ENCODE measurements around the gene NUPR1. TPM values are rescaled to one million over a fixed set of nuclear protein-coding genes. Genes with fewer than 3 reads are reported as not detected.
"Not testable (repeated sequence)": the region's sequence is repeated elsewhere in the genome, so short reads cannot be mapped to it uniquely, and the experiment has no call there.

Gene NUPR1
- total RNA-seq, 2 experiments from 2014 or later, result not detected

GRCh38 chr16:28511801-28512789 lies 26.7 kb downstream of the NUPR1 start:
- Mint-ChIP-seq H3K27ac (no peak overlapping the region), H3K36me3 (ENCODE audit: low read depth) (no peaks in the 10 kb centered on the region), H3K27me3 (no peaks in the 10 kb centered on the region), H3K4me3 (no peak overlapping the region), H3K9me3 (no peaks in the 10 kb centered on the region), H3K4me1 (peaks cover 12% of the 10 kb centered on the region)
- ChIA-PET POLR2A (no interaction called here), CTCF (no interaction called here)
- DNase-seq, result no peak

GRCh38 chr16:28511031-28511430 lies 27.7 kb downstream of the NUPR1 start:
- Mint-ChIP-seq H3K27ac (no peak overlapping the region), H3K9me3 (no peaks in the 10 kb centered on the region), H3K36me3 (ENCODE audit: low read depth) (no peaks in the 10 kb centered on the region), H3K27me3 (peaks cover 8% of the 10 kb centered on the region), H3K4me3 (no peak overlapping the region), H3K4me1 (peaks cover 18% of the 10 kb centered on the region)
- CTCF ChIA-PET, result no interaction called here
- POLR2A ChIA-PET, result no interaction called here
- DNase-seq, result no peak

GRCh38 chr16:28505489-28506137 lies 33.2 kb downstream of the NUPR1 start:
- ChIA-PET CTCF (interaction anchor here (1.8 kb wide), 1 partner anchor 179 kb away, joined by 3 read pairs; no protein-coding TSS in a partner anchor), POLR2A (no interaction called here)
- Mint-ChIP-seq H3K27me3 (peaks cover 11% of the 10 kb centered on the region), H3K27ac (no peak overlapping the region), H3K4me3 (no peak overlapping the region), H3K9me3 (no peaks in the 10 kb centered on the region), H3K36me3 (ENCODE audit: low read depth) (peaks cover 1% of the 10 kb centered on the region), H3K4me1 (peaks cover 19% of the 10 kb centered on the region)
- no peak for DNase-seq

- ChIA-PET CTCF (interaction anchor here (1.8 kb wide), 1 partner anchor 178 kb away, joined by 3 read pairs; no protein-coding TSS in a partner anchor), POLR2A (no interaction called here)
- H3K36me3 Mint-ChIP-seq (ENCODE audit: low read depth), result peaks cover 4% of the 10 kb centered on the region
- no peak overlapping the region for H3K27ac Mint-ChIP-seq
- H3K4me3 Mint-ChIP-seq, result no peak overlapping the region
- DNase-seq, result no peak
- no peaks in the 10 kb centered on the region for H3K9me3 Mint-ChIP-seq
- H3K4me1 Mint-ChIP-seq, result peaks cover 24% of the 10 kb centered on the region
- peaks cover 11% of the 10 kb centered on the region for H3K27me3 Mint-ChIP-seq
Measured at GRCh38 chr16:28504707-28505404, 33.9 kb downstream of the NUPR1 start.

GRCh38 chr16:28503470-28504259 lies 35.1 kb downstream of the NUPR1 start:
- DNase-seq, result no peak
- Mint-ChIP-seq H3K27ac (no peak overlapping the region), H3K27me3 (peaks cover 11% of the 10 kb centered on the region), H3K9me3 (no peaks in the 10 kb centered on the region), H3K36me3 (ENCODE audit: low read depth) (peaks cover 11% of the 10 kb centered on the region), H3K4me1 (peaks cover 24% of the 10 kb centered on the region), H3K4me3 (no peak overlapping the region)
- POLR2A ChIA-PET, result interaction anchor here (0.6 to 2.0 kb wide), 3 partner anchors 10 to 27 kb away, joined by 3 to 8 read pairs (median 7); partner anchors contain the start of genes APOBR and CLN3
- CTCF ChIA-PET, result interaction anchor here (1.7 kb wide), 1 partner anchor 10 kb away, joined by 4 read pairs; the partner anchor contains the start of gene APOBR

GRCh38 chr16:28502290-28502689 lies 36.5 kb downstream of the NUPR1 start:
- Mint-ChIP-seq H3K9me3 (no peaks in the 10 kb centered on the region), H3K36me3 (ENCODE audit: low read depth) (peaks cover 17% of the 10 kb centered on the region), H3K4me3 (no peak overlapping the region), H3K4me1 (peaks cover 17% of the 10 kb centered on the region), H3K27ac (no peak overlapping the region), H3K27me3 (peaks cover 11% of the 10 kb centered on the region)
- ChIA-PET CTCF (interaction anchor here (1.7 kb wide), 1 partner anchor 8 kb away, joined by 4 read pairs; the partner anchor contains the start of gene APOBR), POLR2A (interaction anchor here (2.0 kb wide), 1 partner anchor 8 kb away, joined by 8 read pairs; the partner anchor contains the start of gene APOBR)
- no peak for DNase-seq

GRCh38 chr16:28501258-28502232 lies 37.2 kb downstream of the NUPR1 start:
- Mint-ChIP-seq H3K27me3 (peaks cover 8% of the 10 kb centered on the region), H3K4me1 (peaks cover 20% of the 10 kb centered on the region), H3K9me3 (no peaks in the 10 kb centered on the region), H3K4me3 (no peak overlapping the region), H3K27ac (no peak overlapping the region), H3K36me3 (ENCODE audit: low read depth) (peaks cover 24% of the 10 kb centered on the region)
- CTCF ChIA-PET, result no interaction called here
- POLR2A ChIA-PET, result no interaction called here
- no peak for DNase-seq

GRCh38 chr16:28500476-28501180 lies 38.1 kb downstream of the NUPR1 start:
- Mint-ChIP-seq H3K36me3 (ENCODE audit: low read depth) (peaks cover 30% of the 10 kb centered on the region), H3K4me1 (peaks cover 26% of the 10 kb centered on the region)
- H3K9me3 Mint-ChIP-seq, POLR2A ChIA-PET, DNase-seq, H3K27me3 Mint-ChIP-seq, CTCF ChIA-PET, H3K27ac Mint-ChIP-seq, H3K4me3 Mint-ChIP-seq: not testable (repeated sequence)

- DNase-seq, result no peak
- H3K27me3 Mint-ChIP-seq, result no peaks in the 10 kb centered on the region
- H3K4me1 Mint-ChIP-seq, result peaks cover 34% of the 10 kb centered on the region
- POLR2A ChIA-PET, result interaction anchor here (1.3 kb wide), 1 partner anchor 21 kb away, joined by 3 read pairs; no protein-coding TSS in a partner anchor
- CTCF ChIA-PET, result no interaction called here
- no peaks in the 10 kb centered on the region for H3K9me3 Mint-ChIP-seq
- H3K4me3 Mint-ChIP-seq, result no peak overlapping the region
- H3K27ac Mint-ChIP-seq, result no peak overlapping the region
- H3K36me3 Mint-ChIP-seq (ENCODE audit: low read depth), result peaks cover 38% of the 10 kb centered on the region
Measured at GRCh38 chr16:28499854-28500253, 38.9 kb downstream of the NUPR1 start.

GRCh38 chr16:28498666-28499381 lies 40.0 kb downstream of the NUPR1 start:
- peaks cover 44% of the 10 kb centered on the region for H3K4me1 Mint-ChIP-seq
- POLR2A ChIA-PET, result interaction anchor here (1.3 kb wide), 1 partner anchor 22 kb away, joined by 3 read pairs; no protein-coding TSS in a partner anchor

More at GRCh38 chr16:28498666-28499381, 40.0 kb downstream of the NUPR1 start:
- CTCF ChIA-PET, result no interaction called here
- Mint-ChIP-seq H3K27me3 (no peaks in the 10 kb centered on the region), H3K4me3 (no peak overlapping the region), H3K9me3 (no peaks in the 10 kb centered on the region), H3K27ac (no peak overlapping the region), H3K36me3 (ENCODE audit: low read depth) (peaks cover 41% of the 10 kb centered on the region)
- DNase-seq, result no peak
